NCI-H1930 (cell line): ENCODE data around the gene ST6GALNAC4.

Experiments used
- DNase-seq, 2 experiments: peaks; one replicate each; lab custom pipeline; 2025; lab: John Stamatoyannopoulos, UW

Gene ST6GALNAC4

DNA sequence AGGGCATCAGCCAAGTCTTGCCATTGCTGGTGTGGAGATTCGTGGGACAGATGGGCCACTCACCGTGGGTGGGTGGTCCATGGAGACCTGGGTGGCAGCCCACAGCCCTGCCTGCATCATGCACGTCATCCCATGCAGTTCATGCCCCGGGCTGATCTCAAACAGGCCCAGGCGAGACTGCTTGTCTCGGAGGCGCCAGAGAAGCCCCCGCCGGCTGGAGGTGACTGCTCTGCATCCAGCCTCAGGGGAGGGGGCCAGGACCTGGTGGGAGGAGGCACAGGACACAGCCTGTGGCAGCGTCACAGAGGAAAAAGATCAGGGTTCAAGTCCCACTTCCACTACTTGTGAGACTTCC, 12.8 kb upstream of the ST6GALNAC4 start:
- no peak for DNase-seq

- no peak for DNase-seq
Observed at GRCh38 chr9:127928676-127929624, 12.1 kb upstream of the ST6GALNAC4 start.

DNA sequence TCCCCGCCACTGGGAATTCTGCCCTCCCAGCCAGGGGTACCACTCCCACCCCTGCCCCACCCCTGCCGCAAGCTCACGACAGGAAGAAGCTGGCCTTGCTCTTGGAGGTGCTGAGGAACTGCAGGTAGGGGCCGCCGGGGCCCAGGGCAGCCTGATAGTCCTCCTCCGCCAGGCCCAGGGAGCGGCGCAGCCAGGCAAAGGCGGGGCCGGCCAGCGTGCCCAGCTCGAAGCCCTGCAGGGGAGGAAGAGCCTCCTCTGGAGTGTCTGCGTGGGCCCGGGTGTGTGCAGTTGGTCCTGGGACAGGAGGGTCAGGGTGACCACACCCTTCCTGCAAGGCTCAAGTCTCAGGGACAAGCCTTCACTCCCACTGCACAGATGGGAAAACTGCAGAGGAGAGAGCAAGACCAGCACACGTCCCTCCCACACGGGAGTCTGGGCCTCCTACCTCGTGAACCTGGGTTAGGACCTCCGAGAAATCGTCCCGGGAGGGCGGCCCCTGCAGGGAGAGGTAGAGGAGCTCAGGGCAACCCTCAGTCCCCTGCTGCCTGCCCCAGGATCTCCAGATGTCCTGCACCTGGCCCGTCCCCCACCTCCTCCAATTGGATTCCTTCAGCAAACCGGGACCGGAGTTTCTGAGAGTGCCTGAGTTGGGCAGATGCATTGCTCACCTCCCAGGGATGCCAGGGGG, 11.3 kb upstream of the ST6GALNAC4 start:
- no peak for DNase-seq

- DNase-seq = peak; percentile 24 to 25
Observed at GRCh38 chr9:127927201-127927987, 10.6 kb upstream of the ST6GALNAC4 start.

GRCh38 chr9:127926906-127927200, 10.0 kb upstream of the ST6GALNAC4 start:
- DNase-seq = no peak

DNA sequence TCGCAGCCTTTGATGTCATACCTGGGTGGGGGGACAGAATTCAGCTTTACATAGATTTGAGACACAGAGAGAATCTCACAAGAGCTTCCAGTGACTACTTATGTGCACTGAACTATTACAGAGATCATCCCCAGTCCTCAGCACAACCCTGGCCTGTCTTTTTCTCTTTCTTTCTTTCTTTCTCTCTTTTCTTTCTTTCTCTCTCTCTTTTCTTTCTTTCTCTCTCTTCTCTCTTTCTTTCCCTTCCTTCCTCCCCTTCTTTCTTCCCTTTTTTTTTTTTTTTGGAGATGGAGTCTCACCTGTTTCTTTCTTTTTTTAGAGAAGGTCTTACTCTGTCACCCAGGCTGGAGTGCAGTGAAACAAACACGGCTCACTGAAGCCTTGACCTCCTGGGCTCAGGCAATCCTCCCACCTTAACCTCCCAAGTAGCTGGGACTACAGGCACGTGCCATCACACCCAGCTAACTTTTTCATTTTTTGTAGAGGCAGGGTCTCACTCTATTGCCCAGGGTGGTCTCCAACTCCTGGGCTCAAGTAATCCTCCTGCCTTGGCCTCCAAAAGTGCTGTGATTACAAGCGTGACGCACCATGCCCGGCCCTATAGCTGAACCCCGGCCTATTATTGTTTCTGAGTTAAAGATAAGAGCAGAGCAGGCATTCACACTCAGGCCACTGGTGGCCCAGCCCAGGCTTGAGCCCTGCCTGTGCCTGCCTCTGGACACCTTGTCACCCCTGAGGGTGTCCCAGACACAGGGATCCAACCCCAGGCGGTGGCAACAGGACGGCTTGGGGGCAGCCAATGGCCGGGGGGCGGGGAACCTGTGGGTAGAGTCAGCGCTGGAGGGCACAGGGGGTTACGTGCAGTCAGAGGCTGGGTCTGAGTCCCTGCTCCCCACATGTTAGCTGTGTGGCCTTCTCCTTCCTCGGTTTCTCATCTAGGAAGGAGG, 9.4 kb upstream of the ST6GALNAC4 start:
- DNase-seq = no peak

- DNase-seq = no peak
Observed at GRCh38 chr9:127924736-127925444, 8.0 kb upstream of the ST6GALNAC4 start.

- no peak for DNase-seq
Observed at GRCh38 chr9:127923771-127924170, 6.9 kb upstream of the ST6GALNAC4 start.

DNA sequence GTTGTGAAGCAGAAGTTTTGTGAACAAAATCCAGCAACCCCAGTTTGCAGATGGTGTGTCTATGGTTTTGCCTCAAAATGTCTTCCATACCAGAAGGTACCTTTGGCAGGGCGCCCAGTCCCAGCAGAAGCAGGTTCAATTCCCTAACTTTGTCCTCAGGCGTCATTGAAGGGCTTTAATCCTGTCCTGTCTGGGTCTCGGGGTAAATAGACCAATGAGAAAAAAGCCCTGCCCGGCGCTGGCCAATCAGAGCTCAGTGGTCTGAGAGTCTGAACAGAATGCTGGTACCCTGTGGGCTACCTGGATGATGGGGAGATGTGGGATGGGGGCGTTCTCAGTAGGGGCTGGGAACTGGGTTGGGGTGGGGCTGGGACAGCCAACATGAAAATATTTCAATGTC, 6.2 kb upstream of the ST6GALNAC4 start:
- no peak for DNase-seq

DNA sequence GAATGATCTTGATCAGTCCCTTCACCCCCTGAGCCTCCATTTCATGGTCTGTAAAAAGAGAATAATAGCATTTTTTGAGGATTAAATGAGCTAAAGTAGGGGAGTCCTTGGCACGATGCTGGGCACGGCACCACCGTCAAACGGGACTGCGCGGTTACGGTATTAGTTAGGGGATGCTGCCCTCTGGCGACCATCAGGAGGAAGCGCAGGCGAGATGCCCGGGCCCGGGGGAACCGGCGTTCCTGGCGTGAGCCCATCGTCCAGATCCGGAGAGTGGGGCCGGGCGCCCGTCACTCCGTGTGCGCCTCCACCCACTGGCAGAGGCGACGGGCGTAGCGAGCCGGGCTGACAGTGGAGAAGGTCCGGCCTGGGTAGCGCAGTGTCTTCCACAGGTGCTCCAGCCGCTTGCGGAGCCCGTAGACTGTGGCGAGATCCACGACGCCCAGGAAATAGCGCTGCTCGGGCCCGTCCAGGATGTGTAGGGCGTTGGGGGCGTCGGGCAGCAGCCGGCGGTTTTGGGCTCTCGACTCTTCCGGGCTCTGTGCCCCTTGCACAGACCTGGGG, 4.8 kb upstream of the ST6GALNAC4 start:
- DNase-seq = peak in 1 of 2 experiments; percentile 30

DNA sequence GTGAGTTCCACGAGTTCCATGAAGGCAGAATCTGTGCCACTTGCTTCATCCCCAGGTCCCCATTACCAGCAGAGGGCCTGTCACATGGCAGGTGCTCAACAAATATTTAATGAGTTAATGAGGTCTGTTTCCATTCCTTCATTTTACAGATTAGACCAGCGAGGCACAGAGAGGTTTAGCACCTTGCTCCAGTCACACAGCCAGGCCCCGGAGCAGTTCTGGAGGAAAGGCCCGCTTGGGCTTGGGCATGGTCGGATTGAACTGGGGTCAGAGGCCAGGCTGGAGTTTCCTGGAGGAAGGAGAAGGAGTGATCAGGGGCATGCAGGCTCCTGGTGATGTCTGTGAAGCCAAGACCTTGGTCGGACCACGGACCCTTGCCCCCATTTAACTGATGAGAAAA, 4.0 kb upstream of the ST6GALNAC4 start:
- DNase-seq = no peak

DNA sequence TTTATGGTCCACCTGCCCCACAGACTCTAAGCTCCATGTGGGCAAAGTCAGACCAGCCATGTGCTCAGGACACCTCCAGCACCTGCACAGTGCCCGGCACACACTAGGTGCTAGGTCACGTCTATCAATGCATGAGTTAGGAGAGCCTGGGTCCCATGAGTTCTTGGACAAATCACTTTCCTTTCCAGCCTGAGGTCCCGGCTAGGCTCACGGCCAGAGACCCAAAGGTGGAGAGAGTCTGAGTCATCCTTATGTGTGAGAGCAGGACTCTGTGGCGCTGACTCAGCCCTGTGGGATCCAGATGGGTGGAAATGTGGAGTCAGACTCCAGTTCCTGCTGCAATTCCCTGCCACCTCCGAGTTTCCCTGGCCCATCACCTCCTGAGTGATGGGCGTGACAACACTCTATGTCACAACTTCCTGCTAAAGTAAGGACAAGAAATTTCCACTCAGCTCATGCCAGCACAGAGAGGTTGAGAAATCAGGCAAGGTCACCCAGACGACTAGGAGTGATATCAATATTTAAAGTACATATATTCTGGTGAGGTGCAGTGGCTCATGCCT, 2.5 kb upstream of the ST6GALNAC4 start:
- DNase-seq = no peak

DNA sequence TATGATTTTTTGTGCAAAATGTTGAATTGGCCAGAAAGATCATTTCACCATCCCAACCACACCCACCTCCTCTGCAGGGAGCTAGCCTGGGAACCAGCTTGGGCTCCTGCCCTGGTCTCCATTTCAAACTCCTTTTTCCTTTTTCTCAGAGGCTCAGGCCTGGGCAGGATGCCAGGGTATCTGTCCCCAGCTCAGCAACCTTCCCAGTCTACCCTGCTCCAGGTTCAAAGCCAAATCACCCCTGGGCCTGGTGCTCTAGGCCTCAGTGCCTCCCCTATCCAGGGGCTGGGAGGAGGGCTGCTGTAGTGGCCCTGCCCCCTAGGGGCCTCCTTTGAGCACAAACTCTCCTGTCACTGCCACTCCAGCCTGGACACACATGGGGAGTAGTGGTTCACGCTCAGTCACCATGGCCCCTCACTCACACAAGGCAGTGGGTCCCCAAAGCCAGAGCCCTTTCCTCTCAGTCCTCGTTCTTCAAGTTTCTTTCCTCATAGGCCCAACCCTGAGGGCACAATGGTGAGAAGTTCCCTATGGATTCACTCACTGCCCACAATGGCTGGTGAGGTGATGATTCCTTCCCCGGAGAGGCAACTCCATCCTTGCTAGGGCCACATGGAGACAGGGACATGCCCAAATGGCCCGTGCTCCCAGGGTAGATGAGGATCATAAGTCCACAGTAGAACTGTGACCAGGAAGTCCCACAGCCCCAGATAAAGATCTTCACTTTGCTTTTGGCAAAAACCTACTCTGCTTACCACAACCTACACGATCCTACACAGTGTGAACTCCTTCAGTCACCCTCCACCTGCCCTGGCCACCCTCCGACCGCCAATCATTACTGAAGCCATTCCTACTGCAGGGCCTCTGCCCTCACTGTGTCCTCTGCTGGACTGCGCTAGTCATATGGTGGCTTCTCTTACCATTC, 1.6 kb upstream of the ST6GALNAC4 start:
- no peak for DNase-seq

GRCh38 chr9:127917603-127918002, 762 bp upstream of the ST6GALNAC4 start:
- no peak for DNase-seq

DNA sequence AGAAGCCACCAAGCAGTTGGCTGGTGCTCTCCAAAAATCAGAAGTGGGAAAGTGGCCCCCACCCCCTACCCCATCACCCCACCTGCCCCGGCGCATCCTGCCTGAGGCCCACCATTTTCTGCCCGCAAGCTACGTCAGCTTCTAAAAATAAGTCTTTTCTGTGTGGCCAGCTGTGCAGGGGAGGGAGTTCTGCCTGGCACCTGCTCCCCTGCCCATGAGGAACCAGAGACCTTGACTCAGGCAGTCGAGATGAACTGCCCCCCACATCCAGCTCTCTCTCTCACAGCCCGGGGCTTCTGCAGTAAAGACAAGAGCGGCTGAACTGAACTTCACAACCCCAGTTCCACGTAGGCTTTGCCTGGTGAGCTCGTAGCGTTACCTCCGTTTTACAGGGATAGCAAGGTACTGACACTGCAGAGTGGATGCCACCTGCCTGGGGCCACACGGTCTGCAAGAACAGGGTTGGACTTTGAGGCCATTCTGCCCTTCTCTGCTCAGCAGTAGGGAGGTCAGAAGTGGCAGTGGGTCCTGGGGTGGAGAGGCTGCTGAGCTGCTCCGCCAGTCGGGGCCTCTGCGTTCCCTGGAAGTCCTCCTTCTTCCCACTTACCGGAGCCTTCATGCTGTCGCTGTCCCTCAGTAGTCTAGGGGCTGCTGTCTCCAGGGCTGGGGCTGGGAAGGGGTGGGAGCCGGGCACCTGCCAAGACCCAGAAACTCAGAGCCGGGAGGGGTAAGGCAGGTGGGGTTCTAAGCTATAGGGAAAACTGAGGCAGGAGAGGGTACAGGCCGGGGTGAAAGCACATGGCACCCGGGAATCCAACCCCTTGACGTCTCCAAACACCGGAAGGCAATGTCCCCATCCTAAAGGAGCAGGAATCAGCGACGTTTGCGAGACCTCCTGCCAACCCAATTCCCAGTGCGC, 781 bp downstream of the ST6GALNAC4 start:
- DNase-seq = no peak

GRCh38 chr9:127915325-127915752, 1.5 kb downstream of the ST6GALNAC4 start:
- DNase-seq = no peak

DNA sequence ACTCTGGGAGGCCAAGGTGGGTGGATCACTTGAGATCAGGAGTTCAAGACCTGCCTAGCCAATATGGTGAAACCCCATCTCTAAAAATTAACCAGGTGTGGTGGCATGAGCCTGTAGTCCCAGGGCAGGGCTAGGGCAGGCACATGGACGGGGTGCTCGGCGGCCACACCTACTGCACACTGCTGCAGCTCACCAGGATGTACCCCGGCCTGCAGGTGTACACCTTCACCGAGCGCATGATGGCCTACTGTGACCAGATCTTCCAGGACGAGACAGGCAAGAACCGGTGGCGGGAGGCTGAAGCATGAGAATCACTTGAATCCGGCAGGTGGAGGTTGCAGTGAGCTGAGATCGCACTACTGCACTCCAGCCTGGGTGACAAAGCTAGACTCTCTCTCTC, 3.2 kb downstream of the ST6GALNAC4 start:
- DNase-seq = no peak

GRCh38 chr9:127912882-127913281, 4.0 kb downstream of the ST6GALNAC4 start:
- DNase-seq = no peak
